ENCODE measurements around the gene PAM. TPM values are rescaled to one million over a fixed set of nuclear protein-coding genes. Genes with fewer than 3 reads are reported as not detected.

PAM gene
- total RNA-seq, 2 experiments from 2014 or later = 45.8 to 46.2 TPM

DNA sequence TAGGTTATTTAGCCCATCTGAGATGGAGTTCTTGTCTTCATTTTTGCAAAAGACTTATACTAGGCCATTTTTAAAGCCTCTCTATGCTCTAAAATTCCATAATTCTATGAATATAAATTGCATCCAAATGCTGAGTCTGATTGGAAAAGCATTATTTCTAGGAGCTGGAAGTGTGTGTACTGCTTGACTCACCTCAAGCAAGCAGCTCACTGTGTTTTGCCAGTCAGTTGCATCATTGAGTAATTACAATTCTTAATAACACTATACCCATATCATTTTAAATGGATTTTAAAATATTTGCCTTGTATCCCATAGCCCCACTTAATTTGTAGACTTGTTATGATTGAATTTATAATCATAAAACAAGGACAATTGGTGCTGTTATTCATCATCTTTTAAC lies 161.0 kb downstream of the PAM start:
- Mint-ChIP-seq H3K27ac (no peak overlapping the region), H3K9me3 (no peaks in the 10 kb centered on the region), H3K36me3 (ENCODE audit: low read depth) (no peaks in the 10 kb centered on the region), H3K4me1 (no peaks in the 10 kb centered on the region), H3K4me3 (no peak overlapping the region), H3K27me3 (no peaks in the 10 kb centered on the region)
- ChIA-PET CTCF (no interaction called here), POLR2A (interaction anchor here (0.7 kb wide), 1 partner anchor 120 kb away, joined by 3 read pairs; no protein-coding TSS in a partner anchor)
- no peak for DNase-seq

DNA sequence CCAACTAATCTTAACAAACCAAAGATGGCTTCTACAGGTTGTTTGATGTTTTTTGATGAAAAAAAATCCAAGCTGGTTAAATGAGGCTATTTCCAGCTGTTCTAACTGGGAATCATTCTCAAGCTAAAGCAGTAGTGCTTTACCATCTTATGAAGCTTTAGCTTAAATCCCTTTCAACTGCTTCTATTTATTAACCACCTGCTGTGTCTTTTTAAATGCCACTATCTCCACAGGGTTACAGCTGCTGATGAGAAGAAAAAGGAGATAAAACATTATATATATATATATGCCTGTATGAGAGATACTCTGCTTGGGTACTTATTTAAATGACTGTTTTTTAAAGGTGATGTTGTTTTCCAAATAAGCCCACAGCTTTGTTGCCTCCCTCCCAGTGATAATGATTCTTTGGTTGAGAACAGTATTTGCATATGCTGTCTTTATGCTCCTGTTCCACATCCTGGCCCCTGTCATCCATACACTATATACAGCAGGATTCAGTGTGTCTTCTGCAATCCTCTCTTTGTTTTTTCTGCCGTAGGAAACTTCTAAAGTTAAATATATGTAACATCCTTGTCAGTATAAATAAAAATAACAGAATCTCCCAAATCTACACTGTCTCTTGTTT lies 164.0 kb downstream of the PAM start:
- Mint-ChIP-seq H3K4me1 (no peaks in the 10 kb centered on the region), H3K9me3 (no peaks in the 10 kb centered on the region), H3K36me3 (ENCODE audit: low read depth) (no peaks in the 10 kb centered on the region), H3K4me3 (no peak overlapping the region), H3K27ac (no peak overlapping the region), H3K27me3 (no peaks in the 10 kb centered on the region)
- no peak for DNase-seq
- POLR2A ChIA-PET = no interaction called here
- CTCF ChIA-PET = no interaction called here

DNA sequence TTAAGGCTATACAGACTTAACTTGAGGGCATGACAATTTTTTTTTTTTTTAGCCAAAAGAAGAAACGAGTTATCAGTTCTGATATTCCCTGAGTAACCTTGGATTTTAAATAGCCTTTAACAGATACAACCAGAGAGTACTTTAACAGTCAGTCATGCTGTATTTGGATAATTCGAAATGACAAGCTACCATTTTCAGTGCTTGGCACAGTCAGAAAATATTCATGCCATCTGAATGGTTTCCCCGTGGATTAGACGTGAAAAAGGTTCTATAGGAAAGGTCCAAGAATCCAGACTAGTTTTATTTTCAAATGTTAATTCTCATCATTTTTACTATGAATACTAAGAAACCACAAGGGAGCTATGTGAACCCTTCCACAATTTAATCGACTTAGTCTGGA lies 165.7 kb downstream of the PAM start:
- DNase-seq = no peak
- ChIA-PET CTCF (no interaction called here), POLR2A (no interaction called here)
- H3K27me3 Mint-ChIP-seq = no peaks in the 10 kb centered on the region
- H3K36me3 Mint-ChIP-seq (ENCODE audit: low read depth) = no peaks in the 10 kb centered on the region
- H3K9me3 Mint-ChIP-seq = no peaks in the 10 kb centered on the region
- H3K4me3 Mint-ChIP-seq = no peak overlapping the region
- no peaks in the 10 kb centered on the region for H3K4me1 Mint-ChIP-seq
- H3K27ac Mint-ChIP-seq = no peak overlapping the region

DNA sequence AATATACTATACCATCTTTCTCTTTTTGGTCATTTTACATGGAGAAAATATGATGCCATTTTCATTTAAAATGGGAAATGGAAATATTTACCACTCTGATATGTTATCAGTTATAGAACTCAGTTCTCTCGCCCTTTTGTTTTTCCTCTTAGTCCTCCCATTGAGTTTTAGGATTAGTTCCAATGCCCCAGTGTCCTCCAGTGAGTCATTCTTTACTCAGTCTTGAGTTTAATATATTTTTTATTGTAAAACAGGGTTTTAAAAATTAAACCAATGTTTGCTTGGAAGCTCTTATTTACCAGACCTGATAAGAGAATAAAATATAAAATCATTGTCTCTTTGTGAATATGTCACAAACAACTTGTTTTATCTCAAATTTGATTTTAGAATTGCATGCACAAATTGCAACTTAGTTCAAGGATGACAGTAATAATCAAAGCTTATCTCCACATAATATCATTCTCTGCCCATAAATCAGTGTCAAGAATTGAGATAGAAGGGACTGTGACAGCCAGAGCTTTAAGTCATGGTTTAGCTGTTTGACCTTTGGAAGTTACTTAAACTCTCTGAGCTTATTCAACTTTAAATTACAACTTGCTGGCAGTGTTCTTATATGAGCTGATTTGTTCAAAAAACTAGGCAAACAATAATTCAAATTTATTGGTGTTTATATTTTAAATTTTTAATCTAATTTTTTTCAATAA lies 166.4 kb downstream of the PAM start:
- DNase-seq = no peak
- Mint-ChIP-seq H3K27ac (no peak overlapping the region), H3K36me3 (ENCODE audit: low read depth) (no peaks in the 10 kb centered on the region), H3K4me3 (no peak overlapping the region), H3K27me3 (no peaks in the 10 kb centered on the region), H3K9me3 (no peaks in the 10 kb centered on the region), H3K4me1 (no peaks in the 10 kb centered on the region)
- POLR2A ChIA-PET = no interaction called here
- CTCF ChIA-PET = interaction anchor here (0.5 kb wide), 1 partner anchor 62 kb away, joined by 3 read pairs; no protein-coding TSS in a partner anchor

DNA sequence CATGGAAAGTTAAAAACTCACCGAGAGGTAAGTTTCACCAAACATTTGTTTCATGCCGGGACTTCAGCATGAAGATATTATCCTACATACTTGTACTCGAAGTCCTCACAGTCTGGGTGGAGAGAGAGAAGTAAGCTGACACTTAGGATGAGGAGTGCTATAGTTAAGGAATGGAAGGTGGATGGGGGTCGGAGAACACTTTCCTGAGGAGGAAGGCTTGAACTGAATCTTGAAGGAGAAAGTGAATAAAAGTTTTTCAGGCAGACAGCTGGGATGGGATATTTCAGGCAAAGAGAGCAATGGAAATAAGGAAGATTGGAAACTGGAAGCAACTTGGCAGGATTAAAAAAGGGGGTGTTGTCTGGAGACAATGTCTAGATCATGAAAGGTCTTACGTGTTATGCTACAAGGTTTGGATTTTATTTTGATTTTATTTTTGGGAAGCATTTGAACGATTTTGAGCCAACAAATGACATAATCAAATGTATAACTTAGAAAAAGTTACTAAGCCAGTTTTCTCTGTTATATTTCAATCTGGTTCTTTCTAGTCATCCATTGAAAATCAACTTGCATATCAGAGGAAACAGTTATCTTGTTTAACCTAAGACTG lies 167.1 kb downstream of the PAM start:
- POLR2A ChIA-PET = no interaction called here

DNA sequence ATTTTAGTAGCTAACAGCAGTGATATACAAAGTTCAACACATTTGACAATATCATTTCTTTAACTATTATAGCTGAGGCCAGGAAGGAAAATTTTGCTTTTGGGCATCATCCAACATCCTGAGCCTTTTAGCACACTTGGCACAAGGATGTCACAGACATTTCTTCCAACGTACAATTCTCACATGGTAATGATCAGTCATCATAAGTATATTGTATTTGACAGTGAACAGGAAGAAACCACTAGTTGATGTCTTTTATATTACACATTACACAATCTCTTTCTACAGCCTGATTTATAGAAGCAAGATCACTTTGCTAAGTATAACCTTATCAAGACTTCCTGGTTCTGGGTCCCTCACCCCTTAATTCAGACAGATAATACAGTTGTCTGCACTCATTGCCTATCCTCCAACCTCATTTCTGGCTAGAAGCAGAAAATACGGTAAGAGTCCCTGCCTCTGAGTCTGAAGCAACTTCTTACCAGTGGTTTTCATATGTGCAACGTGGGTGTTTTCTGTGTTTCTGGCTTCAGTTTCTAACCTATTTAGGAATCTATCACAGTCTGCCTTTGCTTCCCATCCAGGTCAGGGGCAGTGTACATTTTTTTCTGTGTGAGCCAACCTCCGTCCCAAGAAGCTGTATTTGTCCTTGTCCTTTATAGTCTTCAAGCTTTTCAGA lies 167.8 kb downstream of the PAM start:
- H3K36me3 Mint-ChIP-seq (ENCODE audit: low read depth) = no peaks in the 10 kb centered on the region
- no peak for DNase-seq
- no peaks in the 10 kb centered on the region for H3K9me3 Mint-ChIP-seq
- H3K4me3 Mint-ChIP-seq = no peak overlapping the region
- CTCF ChIA-PET = no interaction called here
- POLR2A ChIA-PET = no interaction called here
- H3K27me3 Mint-ChIP-seq = no peaks in the 10 kb centered on the region
- no peak overlapping the region for H3K27ac Mint-ChIP-seq
- no peaks in the 10 kb centered on the region for H3K4me1 Mint-ChIP-seq

More for the DNA sequence above, 167.1 kb downstream of the PAM start:
- no peak overlapping the region for H3K27ac Mint-ChIP-seq
- H3K4me1 Mint-ChIP-seq = no peaks in the 10 kb centered on the region
- H3K4me3 Mint-ChIP-seq = no peak overlapping the region
- H3K27me3 Mint-ChIP-seq = no peaks in the 10 kb centered on the region
- no peak for DNase-seq
- no peaks in the 10 kb centered on the region for H3K36me3 Mint-ChIP-seq (ENCODE audit: low read depth)
- H3K9me3 Mint-ChIP-seq = no peaks in the 10 kb centered on the region
- CTCF ChIA-PET = no interaction called here

DNA sequence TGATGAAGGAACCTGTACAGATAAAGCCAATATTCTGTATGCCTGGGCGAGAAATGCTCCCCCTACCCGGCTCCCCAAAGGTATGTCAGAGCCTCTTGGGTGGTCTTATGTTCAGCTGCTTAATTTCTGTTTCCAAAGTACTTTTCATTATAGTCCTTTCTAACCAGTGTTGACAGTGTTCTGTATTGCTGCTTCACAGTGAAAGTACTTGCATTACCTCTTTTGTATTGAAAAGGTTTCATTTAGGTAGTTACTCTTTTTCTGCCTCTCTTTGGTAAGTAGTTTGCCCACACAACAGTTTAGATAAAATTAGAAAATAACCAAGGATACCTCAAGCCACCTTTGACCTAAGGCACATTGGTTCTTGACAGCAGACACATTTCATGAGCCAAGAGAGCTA lies 169.9 kb downstream of the PAM start:
- H3K4me1 Mint-ChIP-seq = no peaks in the 10 kb centered on the region
- H3K36me3 Mint-ChIP-seq (ENCODE audit: low read depth) = no peaks in the 10 kb centered on the region
- no peak overlapping the region for H3K4me3 Mint-ChIP-seq
- H3K27me3 Mint-ChIP-seq = no peaks in the 10 kb centered on the region
- ChIA-PET CTCF (no interaction called here), POLR2A (no interaction called here)
- no peaks in the 10 kb centered on the region for H3K9me3 Mint-ChIP-seq
- DNase-seq = no peak
- H3K27ac Mint-ChIP-seq = no peak overlapping the region

DNA sequence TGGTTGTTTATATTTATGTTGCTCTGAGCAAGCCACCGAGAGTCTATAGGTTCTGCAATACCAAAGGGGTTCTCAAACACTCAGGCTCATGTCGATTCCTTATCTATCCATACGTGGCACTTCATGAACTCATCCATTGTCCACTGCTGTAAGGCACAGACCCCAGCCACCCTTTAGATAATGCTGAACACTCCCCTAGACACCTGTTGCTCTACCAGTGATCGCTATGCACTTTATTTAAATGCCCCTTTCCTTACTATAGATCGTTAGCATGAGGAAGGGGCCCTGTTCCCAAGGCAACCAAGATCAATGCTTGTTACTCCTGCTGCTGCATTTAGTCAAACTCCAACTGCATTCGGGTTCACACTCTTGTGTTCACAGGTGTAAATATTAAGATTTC lies 171.9 kb downstream of the PAM start:
- Mint-ChIP-seq H3K27ac (no peak overlapping the region), H3K4me1 (no peaks in the 10 kb centered on the region), H3K27me3 (no peaks in the 10 kb centered on the region), H3K36me3 (ENCODE audit: low read depth) (no peaks in the 10 kb centered on the region), H3K4me3 (no peak overlapping the region), H3K9me3 (no peaks in the 10 kb centered on the region)
- ChIA-PET CTCF (no interaction called here), POLR2A (no interaction called here)
- no peak for DNase-seq

DNA sequence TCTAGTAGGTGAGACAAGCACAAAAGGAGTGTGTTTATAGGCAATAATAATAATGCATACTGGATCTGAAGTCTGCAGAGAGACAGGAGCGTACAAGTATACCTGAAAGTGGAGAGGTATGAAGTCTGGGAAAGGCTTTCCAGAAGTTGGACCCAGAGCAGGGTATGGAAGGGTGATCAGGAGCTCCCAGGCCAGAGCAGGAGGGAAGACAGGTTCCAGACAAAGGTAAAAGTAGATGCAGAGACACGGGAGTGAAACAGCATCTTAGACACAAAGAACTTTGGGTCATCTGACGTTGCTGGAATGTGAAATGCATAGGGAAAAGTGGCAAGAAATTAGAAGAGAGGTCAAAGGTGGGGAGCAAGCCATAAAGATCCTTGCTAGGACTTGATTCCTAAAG lies 175.1 kb downstream of the PAM start:
- Mint-ChIP-seq H3K9me3 (no peaks in the 10 kb centered on the region), H3K36me3 (ENCODE audit: low read depth) (no peaks in the 10 kb centered on the region), H3K27ac (no peak overlapping the region), H3K27me3 (no peaks in the 10 kb centered on the region), H3K4me3 (no peak overlapping the region), H3K4me1 (no peaks in the 10 kb centered on the region)
- ChIA-PET CTCF (no interaction called here), POLR2A (no interaction called here)
- DNase-seq = no peak

DNA sequence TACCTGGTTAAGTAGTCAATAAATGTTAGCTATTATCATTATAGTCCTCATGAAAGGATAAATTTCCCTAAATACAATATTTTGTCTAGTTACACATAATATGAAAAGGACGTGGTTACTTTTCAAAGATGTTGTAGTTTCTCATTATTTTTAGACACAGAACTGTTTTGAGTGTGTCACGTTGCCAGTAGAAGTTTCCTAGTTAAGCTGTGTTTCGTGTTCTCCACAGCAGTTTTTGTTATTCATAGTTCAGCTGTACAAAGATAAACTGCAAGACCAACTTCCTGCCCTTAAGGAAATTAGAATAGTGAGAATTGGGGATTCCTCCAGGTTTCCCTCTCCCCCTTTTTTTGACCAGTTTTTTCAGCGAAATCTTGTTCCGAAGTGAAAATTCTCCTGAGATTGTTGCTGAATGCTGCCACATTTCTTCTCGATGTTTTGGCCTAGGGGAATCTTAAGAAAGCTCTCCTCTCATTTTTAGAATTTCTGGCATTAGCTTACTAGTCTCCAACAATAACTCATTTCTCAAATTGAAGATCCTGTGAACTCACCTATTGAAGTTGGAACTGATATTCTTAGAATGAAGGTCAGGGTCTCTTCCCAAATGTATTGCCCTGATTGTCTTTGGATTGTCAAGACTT lies 176.1 kb downstream of the PAM start:
- no peaks in the 10 kb centered on the region for H3K36me3 Mint-ChIP-seq (ENCODE audit: low read depth)

DNA sequence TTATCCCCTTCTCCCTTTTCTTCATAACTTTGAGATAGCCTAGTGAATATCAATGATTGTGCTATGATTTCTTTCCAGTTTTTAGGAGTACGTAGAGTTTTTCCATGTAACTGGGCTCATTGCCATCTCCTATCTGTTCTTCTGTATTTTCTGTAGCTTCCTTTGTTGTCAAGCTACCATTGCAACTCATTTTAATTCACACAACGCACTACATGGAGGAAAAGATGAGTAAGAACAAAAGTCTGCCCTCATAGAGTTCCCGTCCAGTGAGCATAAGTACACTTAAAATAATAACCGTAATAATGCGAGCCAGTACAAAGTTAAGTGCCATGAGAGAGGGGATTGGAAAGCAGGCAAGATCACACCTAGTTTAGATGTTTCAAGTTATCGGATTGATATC lies 177.7 kb downstream of the PAM start:
- Mint-ChIP-seq H3K4me3 (no peak overlapping the region), H3K27ac (no peak overlapping the region), H3K27me3 (no peaks in the 10 kb centered on the region), H3K36me3 (ENCODE audit: low read depth) (no peaks in the 10 kb centered on the region), H3K9me3 (no peaks in the 10 kb centered on the region), H3K4me1 (no peaks in the 10 kb centered on the region)
- DNase-seq = no peak
- POLR2A ChIA-PET = no interaction called here
- CTCF ChIA-PET = no interaction called here

More for the DNA sequence above, 176.1 kb downstream of the PAM start:
- no peak overlapping the region for H3K27ac Mint-ChIP-seq
- ChIA-PET POLR2A (no interaction called here), CTCF (interaction anchor here (1.6 kb wide), 1 partner anchor 27 kb away, joined by 4 read pairs; no protein-coding TSS in a partner anchor)
- H3K27me3 Mint-ChIP-seq = no peaks in the 10 kb centered on the region
- DNase-seq = no peak
- H3K4me3 Mint-ChIP-seq = no peak overlapping the region
- H3K9me3 Mint-ChIP-seq = no peaks in the 10 kb centered on the region
- H3K4me1 Mint-ChIP-seq = no peaks in the 10 kb centered on the region

DNA sequence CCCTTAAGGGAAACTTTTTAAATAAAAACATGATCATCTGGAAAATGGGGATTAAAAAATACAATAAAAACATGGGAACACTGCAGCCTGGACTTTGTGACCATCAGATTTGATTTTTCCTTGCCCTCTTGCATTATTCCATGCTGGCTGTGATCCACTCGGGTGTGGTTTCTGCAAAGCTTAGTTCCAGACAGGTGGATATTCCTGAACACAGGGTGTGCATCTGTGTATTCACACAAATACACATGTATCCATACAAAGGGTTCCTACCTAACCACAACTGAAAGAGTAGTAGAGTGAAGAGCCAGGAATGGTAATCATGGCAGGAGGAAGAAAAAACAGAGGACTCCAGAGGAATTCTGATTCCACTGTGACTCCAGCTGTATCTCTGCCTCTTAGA lies 178.2 kb downstream of the PAM start:
- Mint-ChIP-seq H3K27ac (no peak overlapping the region), H3K4me3 (no peak overlapping the region), H3K27me3 (no peaks in the 10 kb centered on the region), H3K9me3 (no peaks in the 10 kb centered on the region), H3K36me3 (ENCODE audit: low read depth) (no peaks in the 10 kb centered on the region), H3K4me1 (no peaks in the 10 kb centered on the region)
- DNase-seq = no peak
- ChIA-PET POLR2A (no interaction called here), CTCF (no interaction called here)

DNA sequence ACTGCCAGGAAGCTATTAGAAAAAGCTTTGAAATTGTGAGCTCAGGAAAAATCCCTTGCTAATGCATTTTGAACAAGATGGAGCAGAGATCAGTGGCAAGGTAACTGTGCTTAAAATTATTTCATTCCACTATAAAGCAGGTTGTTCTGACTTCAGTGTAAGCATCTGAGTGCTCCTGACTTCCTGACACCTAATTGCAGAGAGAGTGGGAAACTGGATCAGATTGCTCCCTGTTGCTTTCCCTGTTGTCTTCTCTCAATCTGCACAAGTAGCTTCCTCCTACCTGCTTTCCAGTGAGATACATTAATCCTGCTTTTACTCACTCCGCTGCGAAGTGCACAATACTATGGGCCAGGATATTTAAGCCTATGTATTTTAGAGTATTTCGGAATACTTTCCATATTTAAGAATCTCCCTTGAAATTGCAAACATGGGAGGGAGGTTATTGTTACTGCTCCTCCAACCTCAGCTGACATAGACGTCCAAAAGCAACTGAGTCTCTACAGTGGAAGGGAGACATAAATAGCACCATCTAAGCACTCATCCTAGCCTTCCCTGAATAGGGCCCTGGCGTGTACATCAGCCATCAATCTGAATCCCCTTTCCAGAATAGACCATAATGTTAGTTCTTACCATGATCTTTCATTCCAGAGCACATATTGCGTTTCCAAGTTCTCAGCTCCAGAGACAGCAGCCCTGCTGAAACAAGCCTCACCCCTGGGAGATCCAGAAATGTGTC lies 178.8 kb downstream of the PAM start:
- no peaks in the 10 kb centered on the region for H3K9me3 Mint-ChIP-seq
- CTCF ChIA-PET = no interaction called here
- H3K27me3 Mint-ChIP-seq = no peaks in the 10 kb centered on the region
- H3K4me3 Mint-ChIP-seq = no peak overlapping the region
- no peak for DNase-seq
- POLR2A ChIA-PET = no interaction called here
- H3K27ac Mint-ChIP-seq = no peak overlapping the region
- H3K36me3 Mint-ChIP-seq (ENCODE audit: low read depth) = no peaks in the 10 kb centered on the region
- no peaks in the 10 kb centered on the region for H3K4me1 Mint-ChIP-seq
